GM23338 (cell line): ENCODE measurements around the gene CLPX. TPM values are rescaled to one million over a fixed set of nuclear protein-coding genes. Genes with fewer than 3 reads are reported as not detected.

ENCODE experiments used
- ATAC-seq: fragments of 200-7000 bp; cut with Tn5 transposase; 3 replicates; pipeline ENCODE4 v1.9.1; 2020
- DNase-seq: peaks from one replicate; pipeline ENCODE4 v3.0.0-alpha.2; 2015; ENCODE audit warnings: low spot score
- H2AFZ ChIP-seq: fragments of 200-600 bp; sonication (generic); 2 replicates; pipeline ENCODE4 v1.8.0; 2016; ENCODE audit warnings: antibody characterized with exemption, mild to moderate bottlenecking, moderate library complexity
- H3F3A ChIP-seq: fragments of 200-600 bp; sonication (generic); replicated peaks from 2 replicates; pipeline ENCODE4 v1.8.0; 2017; ENCODE audit warnings: antibody characterized with exemption, mixed run types, low read depth
- H3K27ac ChIP-seq: fragments of 200-600 bp; sonication (generic); 2 replicates; pipeline ENCODE4 v1.6.1; 2016; ENCODE audit warnings: low read depth
- H3K27me3 ChIP-seq: fragments of 200-600 bp; sonication (generic); 2 replicates; pipeline ENCODE4 v1.8.0; 2016; ENCODE audit warnings: mild to moderate bottlenecking, mixed run types, moderate library complexity; ENCODE audit not compliant: insufficient read depth
- H3K36me3 ChIP-seq: fragments of 200-600 bp; sonication (generic); 2 replicates; pipeline ENCODE4 v1.8.0; 2016; ENCODE audit warnings: mild to moderate bottlenecking; ENCODE audit not compliant: insufficient read depth
- H3K4me1 ChIP-seq: fragments of 200-600 bp; sonication (generic); 2 replicates; pipeline ENCODE4 v1.8.0; 2016; ENCODE audit warnings: mild to moderate bottlenecking, moderate library complexity; ENCODE audit not compliant: insufficient read depth
- H3K4me2 ChIP-seq: fragments of 200-600 bp; sonication (generic); 2 replicates; pipeline ENCODE4 v1.7.1; 2017; ENCODE audit warnings: mixed run types
- H3K4me3 ChIP-seq: fragments of 200-600 bp; sonication (generic); 2 replicates; pipeline ENCODE4 v1.6.1; 2016; ENCODE audit warnings: mixed run types
- H3K79me2 ChIP-seq: fragments of 200-600 bp; sonication (generic); replicated peaks from 2 replicates; pipeline ENCODE4 v1.8.0; 2017; ENCODE audit warnings: mild to moderate bottlenecking; ENCODE audit not compliant: insufficient read depth
- H3K9me2 ChIP-seq: fragments of 200-600 bp; sonication (generic); 2 replicates; pipeline ENCODE4 v1.8.0; 2017; ENCODE audit not compliant: insufficient read depth
- H4K20me1 ChIP-seq: fragments of 200-600 bp; sonication (generic); replicated peaks from 2 replicates; pipeline ENCODE4 v1.8.0; 2017; ENCODE audit warnings: mild to moderate bottlenecking; ENCODE audit not compliant: insufficient read depth
- H3K27ac Mint-ChIP-seq: 2 replicates; pipeline ENCODE4 v1.8.0; 2020; ENCODE audit warnings: inconsistent platforms, mild to moderate bottlenecking, moderate library complexity, mixed read lengths
- H3K27me3 Mint-ChIP-seq: 3 replicates; pipeline ENCODE4 v1.8.0; 2022; ENCODE audit warnings: low read depth, mild to moderate bottlenecking, moderate library complexity, mixed read lengths, inconsistent platforms; ENCODE audit not compliant: insufficient read depth, poor library complexity
- H3K36me3 Mint-ChIP-seq: 3 replicates; pipeline ENCODE4 v1.8.0; 2021; ENCODE audit warnings: low read depth, mild to moderate bottlenecking, inconsistent platforms, moderate library complexity, mixed read lengths
- H3K4me1 Mint-ChIP-seq: 3 replicates; pipeline ENCODE4 v1.8.0; 2020; ENCODE audit warnings: mild to moderate bottlenecking, inconsistent platforms, mixed read lengths
- H3K4me3 Mint-ChIP-seq: 3 replicates; pipeline ENCODE4 v1.8.0; 2021; ENCODE audit warnings: moderate library complexity, mild to moderate bottlenecking, inconsistent platforms, mixed read lengths
- H3K9me3 Mint-ChIP-seq: 3 replicates; pipeline ENCODE4 v1.8.0; 2020; ENCODE audit warnings: moderate library complexity, mild to moderate bottlenecking, inconsistent platforms, mixed read lengths
- CREB1 ChIP-seq: fragments of 250-450 bp; sonication (Bioruptor Pico); IDR thresholded peaks from 2 replicates; pipeline ENCODE4 v1.5.0; 2020; ENCODE audit warnings: low read depth, mild to moderate bottlenecking, moderate library complexity
- EZH2 ChIP-seq: fragments of 200-600 bp; sonication (generic); IDR thresholded peaks from one replicate; pipeline ENCODE4 v1.8.0; 2017; ENCODE audit warnings: antibody characterized with exemption, mild to moderate bottlenecking, low read depth; ENCODE audit not compliant: unreplicated experiment
- JUNB ChIP-seq: IDR thresholded peaks from one replicate; pipeline ENCODE4 v1.6.1; 2016; ENCODE audit warnings: antibody characterized with exemption; ENCODE audit not compliant: unreplicated experiment
- POLR2AphosphoS5 ChIP-seq: IDR thresholded peaks from 2 replicates; pipeline ENCODE4 v1.6.1; 2016; ENCODE audit warnings: antibody characterized with exemption, low read depth
- STAT1 ChIP-seq: IDR thresholded peaks from one replicate; pipeline ENCODE4 v1.6.1; 2016; ENCODE audit warnings: antibody characterized with exemption; ENCODE audit not compliant: unreplicated experiment
- ZNF331 ChIP-seq: fragments of 250-450 bp; sonication (Bioruptor Pico); IDR thresholded peaks from 2 replicates; pipeline ENCODE4 v1.5.0; 2020; ENCODE audit warnings: low read depth, mild to moderate bottlenecking, moderate library complexity
- polyA plus RNA-seq: library from polyadenylated mRNA; unstranded; fragments of >200 nt; fragmentation: Nextera tagmentation; extraction: Ambion mirVana; gene quantifications from 2 replicates; pipeline ENCODE4 v1.2.1, GENCODE V29; 2016
- total RNA-seq: library from RNA; depleted of rRNA; stranded (reverse); fragments of >200 nt; shearing (Covaris generic); gene quantifications from 2 replicates; pipeline ENCODE4 v1.2.3, GENCODE V29; 2014
- TF ChIP-seq, protein P1 (sequence below): IDR thresholded peaks from 2 replicates; pipeline ENCODE4 v1.6.1; 2016; ENCODE audit warnings: antibody characterized with exemption
- TF ChIP-seq, protein P2 (sequence below): IDR thresholded peaks from one replicate; pipeline ENCODE4 v1.6.1; 2018; ENCODE audit warnings: antibody characterized with exemption; ENCODE audit not compliant: unreplicated experiment

CLPX gene
- total and polyA plus RNA-seq, 2 experiments from 2014 or later = 18.9 to 40.6 TPM

DNA sequence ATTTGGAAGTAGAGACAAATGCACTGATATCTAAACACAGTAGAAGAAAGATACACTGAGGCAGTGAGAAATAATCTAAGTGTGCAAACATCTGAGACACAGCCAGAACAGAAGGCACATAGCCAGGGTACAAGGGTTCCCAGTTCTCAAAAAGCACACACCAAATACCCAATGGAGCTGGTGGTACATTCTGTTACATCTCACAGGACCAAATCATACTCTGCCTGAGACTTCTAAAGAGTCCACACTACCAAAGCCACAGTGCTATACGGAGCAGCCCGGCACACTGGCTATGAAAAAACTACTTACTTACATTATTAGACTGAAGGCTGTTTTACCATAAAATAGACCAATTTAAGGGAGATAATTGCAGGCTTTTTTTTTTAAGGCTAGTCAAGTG lies 19.3 kb downstream of the CLPX start:
- Histone ChIP-seq H3K9me2 (no peaks in the 10 kb centered on the region), H3K4me2 (no peak overlapping the region), H2AFZ (no peak overlapping the region), H3K4me1 (no peaks in the 10 kb centered on the region), H3K27ac (no peak overlapping the region), H3K4me3 (no peak overlapping the region), H3K79me2 (no peaks in the 10 kb centered on the region), H3K36me3 (peaks cover 20% of the 10 kb centered on the region; the same call in 1 of the 2 replicates), H4K20me1 (peaks cover 5% of the 10 kb centered on the region), H3K27me3 (no peaks in the 10 kb centered on the region), H3F3A (no peaks in the 10 kb centered on the region)
- ATAC-seq = no peak
- Mint-ChIP-seq H3K27ac (no peak overlapping the region), H3K36me3 (peaks cover 23% of the 10 kb centered on the region; the same call in 2 of the 3 replicates), H3K27me3 (no peaks in the 10 kb centered on the region), H3K4me1 (no peaks in the 10 kb centered on the region), H3K4me3 (no peak overlapping the region), H3K9me3 (no peaks in the 10 kb centered on the region)
- TF ChIP-seq JUNB = no peak
- TF ChIP-seq, protein P1, sequence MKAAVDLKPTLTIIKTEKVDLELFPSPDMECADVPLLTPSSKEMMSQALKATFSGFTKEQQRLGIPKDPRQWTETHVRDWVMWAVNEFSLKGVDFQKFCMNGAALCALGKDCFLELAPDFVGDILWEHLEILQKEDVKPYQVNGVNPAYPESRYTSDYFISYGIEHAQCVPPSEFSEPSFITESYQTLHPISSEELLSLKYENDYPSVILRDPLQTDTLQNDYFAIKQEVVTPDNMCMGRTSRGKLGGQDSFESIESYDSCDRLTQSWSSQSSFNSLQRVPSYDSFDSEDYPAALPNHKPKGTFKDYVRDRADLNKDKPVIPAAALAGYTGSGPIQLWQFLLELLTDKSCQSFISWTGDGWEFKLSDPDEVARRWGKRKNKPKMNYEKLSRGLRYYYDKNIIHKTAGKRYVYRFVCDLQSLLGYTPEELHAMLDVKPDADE = no peak
- TF ChIP-seq CREB1 (CRISPR knock-in tag) = no peak
- no peak for TF ChIP-seq EZH2
- DNase-seq = no peak

DNA sequence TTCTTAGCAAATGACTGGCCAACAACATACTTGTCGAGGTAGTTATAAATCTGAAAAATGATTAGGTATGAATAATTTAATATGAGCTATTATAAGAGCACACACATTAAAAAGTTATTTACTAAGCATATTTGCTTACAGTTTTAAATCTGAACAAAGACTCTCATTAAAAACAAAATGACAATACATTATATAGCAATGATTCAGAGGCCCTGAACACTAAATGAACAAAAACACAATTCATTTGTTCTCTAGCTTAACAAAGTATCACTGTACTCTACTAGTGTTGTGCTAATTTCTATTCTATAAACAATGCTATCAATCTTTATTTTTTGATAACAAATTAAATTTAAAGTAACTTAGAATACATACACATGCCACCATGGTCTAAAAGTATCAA lies 21.0 kb downstream of the CLPX start:
- Histone ChIP-seq H3K4me3 (no peak overlapping the region), H3K4me2 (no peak overlapping the region), H3K27me3 (no peaks in the 10 kb centered on the region), H3K36me3 (peaks cover 15% of the 10 kb centered on the region; the same call in 1 of the 2 replicates), H3K27ac (no peak overlapping the region), H3K4me1 (no peaks in the 10 kb centered on the region), H4K20me1 (no peaks in the 10 kb centered on the region; the same call in none of the 2 replicates), H3F3A (no peaks in the 10 kb centered on the region), H2AFZ (no peak overlapping the region), H3K79me2 (no peaks in the 10 kb centered on the region), H3K9me2 (no peaks in the 10 kb centered on the region)
- ATAC-seq = no peak
- TF ChIP-seq, protein P1 = no peak
- TF ChIP-seq EZH2 (no peak), POLR2AphosphoS5 (no peak), STAT1 (no peak)
- no peak for DNase-seq
- Mint-ChIP-seq H3K4me3 (no peak overlapping the region), H3K36me3 (peaks cover 20% of the 10 kb centered on the region; the same call in 2 of the 3 replicates), H3K4me1 (no peaks in the 10 kb centered on the region), H3K27ac (no peak overlapping the region), H3K9me3 (no peaks in the 10 kb centered on the region), H3K27me3 (no peaks in the 10 kb centered on the region)

DNA sequence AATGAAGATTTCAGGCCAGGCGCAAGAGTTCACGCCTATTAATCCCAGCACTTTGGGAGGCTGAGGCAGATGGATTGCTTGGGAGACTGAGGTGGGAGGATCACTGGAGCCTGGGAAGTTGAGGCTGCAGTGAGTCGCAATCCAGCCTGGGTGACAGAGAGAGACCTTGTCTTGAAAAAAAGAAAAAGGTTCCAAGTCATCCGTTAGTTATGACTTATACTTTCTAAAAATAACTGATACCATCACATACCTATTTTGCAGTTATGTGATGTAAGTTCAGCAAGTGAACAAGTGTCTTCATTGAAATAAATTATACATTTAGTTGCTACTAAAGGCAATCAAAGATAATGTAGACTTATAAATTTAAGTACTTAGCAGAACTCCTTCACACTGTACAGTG lies 22.1 kb downstream of the CLPX start:
- Histone ChIP-seq H3K27me3 (no peaks in the 10 kb centered on the region), H3K36me3 (peaks cover 15% of the 10 kb centered on the region; the same call in 1 of the 2 replicates), H3K4me3 (no peak overlapping the region), H3K4me2 (no peak overlapping the region), H3K79me2 (no peaks in the 10 kb centered on the region), H3K9me2 (no peaks in the 10 kb centered on the region), H2AFZ (no peak overlapping the region), H3K27ac (no peak overlapping the region), H3F3A (no peaks in the 10 kb centered on the region), H4K20me1 (no peaks in the 10 kb centered on the region; the same call in none of the 2 replicates), H3K4me1 (no peaks in the 10 kb centered on the region)
- H3K4me3 Mint-ChIP-seq = no peak overlapping the region
- H3K27me3 Mint-ChIP-seq = no peaks in the 10 kb centered on the region
- H3K4me1 Mint-ChIP-seq = no peaks in the 10 kb centered on the region
- DNase-seq = no peak
- no peak overlapping the region for H3K27ac Mint-ChIP-seq
- no peak for ATAC-seq
- H3K36me3 Mint-ChIP-seq = peaks cover 23% of the 10 kb centered on the region; the same call in 2 of the 3 replicates
- TF ChIP-seq, protein P2, sequence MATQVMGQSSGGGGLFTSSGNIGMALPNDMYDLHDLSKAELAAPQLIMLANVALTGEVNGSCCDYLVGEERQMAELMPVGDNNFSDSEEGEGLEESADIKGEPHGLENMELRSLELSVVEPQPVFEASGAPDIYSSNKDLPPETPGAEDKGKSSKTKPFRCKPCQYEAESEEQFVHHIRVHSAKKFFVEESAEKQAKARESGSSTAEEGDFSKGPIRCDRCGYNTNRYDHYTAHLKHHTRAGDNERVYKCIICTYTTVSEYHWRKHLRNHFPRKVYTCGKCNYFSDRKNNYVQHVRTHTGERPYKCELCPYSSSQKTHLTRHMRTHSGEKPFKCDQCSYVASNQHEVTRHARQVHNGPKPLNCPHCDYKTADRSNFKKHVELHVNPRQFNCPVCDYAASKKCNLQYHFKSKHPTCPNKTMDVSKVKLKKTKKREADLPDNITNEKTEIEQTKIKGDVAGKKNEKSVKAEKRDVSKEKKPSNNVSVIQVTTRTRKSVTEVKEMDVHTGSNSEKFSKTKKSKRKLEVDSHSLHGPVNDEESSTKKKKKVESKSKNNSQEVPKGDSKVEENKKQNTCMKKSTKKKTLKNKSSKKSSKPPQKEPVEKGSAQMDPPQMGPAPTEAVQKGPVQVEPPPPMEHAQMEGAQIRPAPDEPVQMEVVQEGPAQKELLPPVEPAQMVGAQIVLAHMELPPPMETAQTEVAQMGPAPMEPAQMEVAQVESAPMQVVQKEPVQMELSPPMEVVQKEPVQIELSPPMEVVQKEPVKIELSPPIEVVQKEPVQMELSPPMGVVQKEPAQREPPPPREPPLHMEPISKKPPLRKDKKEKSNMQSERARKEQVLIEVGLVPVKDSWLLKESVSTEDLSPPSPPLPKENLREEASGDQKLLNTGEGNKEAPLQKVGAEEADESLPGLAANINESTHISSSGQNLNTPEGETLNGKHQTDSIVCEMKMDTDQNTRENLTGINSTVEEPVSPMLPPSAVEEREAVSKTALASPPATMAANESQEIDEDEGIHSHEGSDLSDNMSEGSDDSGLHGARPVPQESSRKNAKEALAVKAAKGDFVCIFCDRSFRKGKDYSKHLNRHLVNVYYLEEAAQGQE = no peak
- TF ChIP-seq ZNF331 = no peak
- no peaks in the 10 kb centered on the region for H3K9me3 Mint-ChIP-seq
